GM21576 (cell line): ENCODE data around the gene VDAC2.
"Not testable (repeated sequence)": the region's sequence is repeated elsewhere in the genome, so short reads cannot be mapped to it uniquely, and the experiment has no call there.

ENCODE experiments used
- ATAC-seq: cut with Tn5 transposase; IDR thresholded peaks from one replicate; pipeline ENCODE4 v1.9.1; 2021; ENCODE audit warnings: mild to moderate bottlenecking, moderate library complexity; ENCODE audit not compliant: unreplicated experiment

Gene VDAC2

DNA sequence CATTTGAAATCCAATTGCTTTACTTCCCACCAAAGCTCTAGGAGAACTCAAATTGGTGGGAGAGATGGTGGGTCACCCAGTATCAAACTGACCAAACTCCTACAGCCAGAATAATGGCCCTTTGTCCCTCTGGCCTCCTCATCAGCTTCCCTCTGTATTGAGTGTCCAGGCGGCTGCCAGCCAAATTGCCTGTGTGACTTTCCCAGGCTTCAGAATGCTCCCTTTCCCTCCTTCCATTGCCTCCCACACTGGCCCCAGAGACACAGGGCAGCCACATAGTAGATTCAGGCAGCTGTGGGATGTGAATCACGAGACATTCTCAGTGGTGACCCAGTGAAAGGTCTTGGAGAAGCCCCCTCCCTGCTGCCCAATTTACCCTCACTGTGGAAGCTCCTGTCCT is 12.7 kb upstream of the VDAC2 start:
- ATAC-seq, result no peak

GRCh38 chr10:75199949-75200348 is 10.6 kb upstream of the VDAC2 start:
- not testable (repeated sequence) for ATAC-seq

DNA sequence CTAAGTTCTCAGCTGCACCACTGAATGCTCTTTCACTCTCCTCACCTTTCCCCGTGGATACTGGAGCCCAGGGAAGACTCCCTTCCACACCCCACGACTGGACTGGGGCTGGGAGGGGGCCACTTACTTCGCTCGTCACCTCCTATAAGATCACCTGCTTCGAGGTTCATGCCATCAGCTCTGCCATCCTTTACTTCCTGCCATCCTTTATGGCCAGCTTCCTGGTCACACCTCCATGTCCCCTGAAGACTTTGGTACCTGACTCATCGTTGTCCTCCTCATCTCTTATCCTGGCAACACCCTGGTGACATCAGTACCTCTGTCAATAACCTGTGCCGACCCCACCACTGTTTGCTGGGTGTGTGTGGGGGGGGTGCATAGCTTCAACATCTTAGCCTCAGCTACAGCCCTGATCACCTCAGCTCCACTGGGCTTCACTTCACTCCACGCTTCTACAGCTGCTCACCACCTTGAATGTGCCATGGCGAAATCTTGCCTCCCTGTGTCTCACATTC is 8.7 kb upstream of the VDAC2 start:
- no peak for ATAC-seq

- no peak for ATAC-seq
Observed at GRCh38 chr10:75202321-75203045, 8.1 kb upstream of the VDAC2 start.

DNA sequence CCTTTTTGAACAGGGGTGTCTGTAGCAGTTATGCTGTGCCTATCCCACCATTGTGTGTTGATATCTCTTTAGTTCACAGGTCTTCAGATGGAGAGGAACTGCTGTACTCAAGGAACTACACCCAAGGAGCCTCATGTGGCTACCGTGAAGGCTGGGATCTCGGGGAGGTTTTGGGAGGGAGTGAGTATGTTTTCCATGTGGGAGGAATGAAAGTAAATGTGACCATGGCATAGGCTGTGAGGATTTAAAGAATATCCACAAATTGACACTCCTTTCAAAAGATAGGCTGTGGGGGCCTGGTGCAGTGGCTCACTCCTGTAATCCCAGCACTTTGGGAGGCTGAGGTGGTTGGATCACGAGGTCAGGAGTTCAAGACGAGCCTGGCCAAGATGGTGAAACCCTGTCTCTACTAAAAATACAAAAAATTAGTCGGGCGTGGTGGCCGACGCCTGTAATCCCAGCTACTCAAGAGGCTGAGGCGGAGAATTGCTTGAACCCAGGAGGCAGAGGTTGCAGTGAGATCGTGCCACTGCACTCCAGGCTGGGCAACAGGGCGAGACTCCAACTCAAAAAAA is 7.5 kb upstream of the VDAC2 start:
- ATAC-seq, result not testable (repeated sequence)

DNA sequence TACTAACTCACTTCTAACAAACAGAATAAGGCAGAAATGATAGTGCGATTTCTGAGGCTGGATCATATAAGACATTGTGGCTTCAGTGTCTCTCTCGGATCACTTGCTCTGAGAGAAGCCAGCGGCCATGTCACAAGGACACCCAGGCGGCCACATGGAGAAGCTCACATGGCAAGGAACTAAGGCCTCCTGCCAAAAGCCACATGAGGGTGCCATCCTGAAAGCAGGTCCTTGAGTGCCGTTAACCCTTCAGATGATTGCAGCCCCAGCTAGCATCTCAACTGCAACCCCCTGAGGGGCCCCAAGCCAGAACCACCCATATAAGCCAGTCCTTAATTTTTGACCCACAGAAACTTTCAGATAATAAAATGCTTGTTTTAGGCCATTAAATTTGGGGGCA is 6.9 kb upstream of the VDAC2 start:
- ATAC-seq, result no peak

- ATAC-seq, result no peak
Observed at GRCh38 chr10:75205908-75206307, 4.7 kb upstream of the VDAC2 start.

DNA sequence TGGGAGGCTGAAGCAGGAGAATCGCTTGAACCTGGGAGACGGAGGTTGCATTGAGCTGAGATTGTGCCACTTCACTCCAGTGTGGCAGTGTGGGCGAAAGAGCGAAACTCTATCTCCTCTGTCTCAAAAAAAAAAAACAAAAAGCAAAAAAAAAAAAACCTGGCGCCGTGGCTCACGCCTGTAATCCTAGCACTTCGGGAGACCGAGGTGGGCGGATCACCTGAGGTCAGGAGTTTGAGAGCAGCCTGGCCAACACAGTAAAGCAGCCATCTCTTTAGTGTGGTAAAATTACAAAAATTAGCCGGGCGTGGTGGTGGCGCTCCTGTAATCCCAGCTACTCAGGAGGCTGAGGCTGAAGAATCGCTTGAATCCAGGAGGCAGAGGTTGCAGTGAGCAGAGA is 4.0 kb upstream of the VDAC2 start:
- ATAC-seq, result not testable (repeated sequence)

GRCh38 chr10:75207079-75207856 is 3.3 kb upstream of the VDAC2 start:
- no peak for ATAC-seq

DNA sequence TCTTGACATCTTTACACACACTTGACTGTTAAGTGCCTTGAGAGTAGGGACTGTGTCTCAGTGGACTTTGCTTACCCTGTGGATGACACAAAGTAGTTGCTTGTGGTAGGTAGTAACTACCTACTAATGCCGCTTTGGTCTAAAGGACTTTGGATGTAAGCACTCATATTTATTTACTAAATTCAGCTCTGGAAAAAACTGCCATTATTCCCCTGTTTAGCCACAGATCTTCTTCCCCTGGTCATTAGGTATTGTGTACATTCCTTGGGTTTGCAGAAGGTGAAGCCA is 2.8 kb upstream of the VDAC2 start:
- no peak for ATAC-seq

DNA sequence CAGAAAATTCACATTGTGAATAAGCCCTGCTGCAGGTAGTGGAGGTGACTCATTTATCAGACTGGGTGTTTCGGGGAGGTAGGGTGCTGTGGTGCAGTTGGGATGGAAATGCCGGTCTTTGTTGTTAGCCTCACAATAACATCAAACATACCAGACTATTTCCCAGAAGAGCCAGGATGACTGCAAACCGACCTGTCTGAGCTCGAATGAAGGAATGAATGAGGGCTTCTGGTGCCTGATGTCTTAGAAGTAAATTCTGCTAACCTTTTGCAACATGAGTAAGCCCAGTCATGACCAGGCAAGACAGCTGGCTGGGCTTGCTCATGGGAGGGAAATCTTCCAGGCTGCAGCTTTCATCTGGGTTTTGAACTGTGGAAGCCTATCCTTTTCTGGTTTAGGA is 2.4 kb upstream of the VDAC2 start:
- ATAC-seq, result no peak

DNA sequence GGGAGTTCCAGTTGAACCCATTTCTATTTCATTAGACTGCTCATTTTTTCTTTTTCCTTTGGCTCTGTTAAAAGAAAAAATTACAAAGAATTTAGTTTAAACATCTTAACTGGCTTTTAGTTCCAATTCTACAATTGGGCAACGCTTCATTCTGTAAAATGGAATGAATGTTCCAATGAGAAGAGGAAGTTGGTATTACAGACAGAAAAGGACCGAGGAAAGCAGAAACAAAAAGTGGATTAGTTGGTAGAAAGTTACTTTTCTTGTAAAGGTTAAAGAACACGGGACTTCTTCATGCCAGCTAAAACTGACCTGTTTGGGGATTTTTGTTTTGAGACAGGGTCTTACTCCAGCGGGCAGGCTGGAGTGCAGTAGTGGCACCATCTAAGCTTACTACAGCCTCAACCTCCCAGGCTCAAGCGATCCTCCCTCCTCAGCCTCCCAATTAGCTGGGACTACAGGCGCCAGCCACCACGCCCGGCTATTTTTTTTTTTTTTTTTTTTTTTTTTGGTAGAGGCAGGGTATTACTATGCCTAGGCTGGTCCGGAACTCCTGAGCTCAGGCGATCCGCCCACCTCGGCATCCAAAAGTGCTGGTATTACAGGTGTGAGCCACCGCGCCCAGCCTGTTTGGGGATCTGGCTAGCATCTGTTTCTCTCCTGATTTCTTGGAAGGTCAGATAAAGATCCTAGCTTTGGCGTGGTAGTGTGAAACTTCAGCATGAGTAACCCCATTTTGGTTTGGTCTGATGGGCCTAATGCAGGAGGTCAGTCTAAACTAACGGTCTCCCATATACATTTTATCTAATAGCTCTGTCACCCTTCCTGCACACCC is 1.3 kb upstream of the VDAC2 start:
- no peak for ATAC-seq

- peak; percentile 40 for ATAC-seq
Observed at GRCh38 chr10:75209921-75210281, 695 bp upstream of the VDAC2 start.

GRCh38 chr10:75211007-75211691 is 553 bp downstream of the VDAC2 start:
- no peak for ATAC-seq

DNA sequence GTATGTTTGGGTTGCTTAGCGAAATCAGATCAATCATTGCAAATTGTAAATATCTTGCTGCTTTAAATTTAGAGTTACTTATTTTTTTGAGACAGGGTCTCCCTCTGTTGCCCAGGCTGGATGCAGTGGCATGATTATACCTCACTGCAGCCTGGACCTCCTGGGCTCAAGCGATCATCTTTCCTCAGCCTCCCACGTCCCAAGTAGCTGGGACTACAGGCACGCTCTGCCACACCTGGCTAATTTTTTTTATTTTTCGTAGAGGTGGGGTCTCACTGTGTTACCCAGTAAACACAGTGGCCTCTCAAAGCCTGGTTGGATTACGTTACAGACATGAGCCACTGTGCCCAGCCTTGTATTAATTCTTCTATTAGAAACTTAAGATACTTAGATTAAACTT is 1.7 kb downstream of the VDAC2 start:
- no peak for ATAC-seq

DNA sequence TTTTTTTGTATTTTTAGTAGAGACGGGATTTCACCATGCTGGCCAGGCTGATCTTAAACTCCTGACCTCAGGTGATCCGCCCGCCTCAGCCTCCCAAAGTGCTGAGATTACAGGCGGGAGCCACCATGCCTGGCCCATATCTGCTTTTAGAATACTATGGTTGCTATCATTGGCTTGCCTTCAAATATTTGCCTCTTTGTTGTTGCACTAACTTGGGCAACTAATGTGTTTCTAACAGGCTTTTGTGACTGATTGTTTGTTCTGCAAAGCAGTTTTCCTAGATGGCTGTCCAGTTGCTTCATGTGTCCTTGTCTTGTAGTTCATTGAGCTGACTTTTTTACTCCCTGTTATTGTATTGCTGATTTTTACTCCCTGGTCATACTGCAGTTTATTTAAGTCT is 9.7 kb downstream of the VDAC2 start:
- no peak for ATAC-seq

DNA sequence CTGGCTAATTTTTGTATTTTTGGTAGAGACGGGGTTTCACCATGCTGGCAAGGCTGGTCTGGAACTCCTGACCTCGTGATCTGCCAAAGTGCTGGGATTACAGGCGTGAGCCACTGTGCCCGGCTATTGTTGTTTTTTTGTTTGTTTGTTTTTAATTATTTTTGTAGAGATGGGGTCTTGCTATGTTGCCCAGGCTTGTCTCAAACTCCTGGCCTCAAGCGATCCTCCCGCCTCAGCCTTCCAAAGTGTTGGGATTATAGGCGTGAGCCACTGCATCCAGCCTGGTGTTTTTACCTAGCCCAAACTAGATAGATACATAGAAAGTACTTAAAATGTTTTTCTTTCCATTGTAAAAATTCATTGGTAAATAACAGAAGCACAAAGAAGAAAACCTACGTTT is 10.9 kb downstream of the VDAC2 start:
- ATAC-seq, result not testable (repeated sequence)

GRCh38 chr10:75223507-75223906 is 12.9 kb downstream of the VDAC2 start:
- ATAC-seq, result no peak

GRCh38 chr10:75226095-75226494 is 15.5 kb downstream of the VDAC2 start:
- ATAC-seq, result no peak

GRCh38 chr10:75226656-75227055 is 16.1 kb downstream of the VDAC2 start:
- no peak for ATAC-seq

DNA sequence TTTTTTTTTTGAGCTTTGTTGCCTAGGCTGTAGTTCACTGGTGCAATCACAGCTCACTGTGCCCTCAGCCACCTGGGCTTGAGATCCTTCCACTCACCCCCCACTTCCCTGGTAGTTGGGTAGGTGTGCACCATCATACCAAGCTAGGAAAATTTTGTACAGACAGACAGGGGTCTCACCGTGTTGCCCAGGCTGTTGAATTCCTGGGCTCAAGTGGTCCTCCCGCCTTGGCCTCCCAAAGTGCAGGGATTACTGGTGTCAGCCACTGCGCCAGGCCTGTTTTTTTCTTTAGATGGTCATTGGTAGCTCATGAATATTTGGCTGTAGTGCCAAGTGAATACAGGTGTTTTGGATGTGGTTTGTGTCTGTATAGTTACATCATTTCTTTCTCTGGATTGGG is 17.7 kb downstream of the VDAC2 start:
- ATAC-seq, result no peak
